ENCODE results near the gene KCNQ1.

The KCNQ1 gene

DNA sequence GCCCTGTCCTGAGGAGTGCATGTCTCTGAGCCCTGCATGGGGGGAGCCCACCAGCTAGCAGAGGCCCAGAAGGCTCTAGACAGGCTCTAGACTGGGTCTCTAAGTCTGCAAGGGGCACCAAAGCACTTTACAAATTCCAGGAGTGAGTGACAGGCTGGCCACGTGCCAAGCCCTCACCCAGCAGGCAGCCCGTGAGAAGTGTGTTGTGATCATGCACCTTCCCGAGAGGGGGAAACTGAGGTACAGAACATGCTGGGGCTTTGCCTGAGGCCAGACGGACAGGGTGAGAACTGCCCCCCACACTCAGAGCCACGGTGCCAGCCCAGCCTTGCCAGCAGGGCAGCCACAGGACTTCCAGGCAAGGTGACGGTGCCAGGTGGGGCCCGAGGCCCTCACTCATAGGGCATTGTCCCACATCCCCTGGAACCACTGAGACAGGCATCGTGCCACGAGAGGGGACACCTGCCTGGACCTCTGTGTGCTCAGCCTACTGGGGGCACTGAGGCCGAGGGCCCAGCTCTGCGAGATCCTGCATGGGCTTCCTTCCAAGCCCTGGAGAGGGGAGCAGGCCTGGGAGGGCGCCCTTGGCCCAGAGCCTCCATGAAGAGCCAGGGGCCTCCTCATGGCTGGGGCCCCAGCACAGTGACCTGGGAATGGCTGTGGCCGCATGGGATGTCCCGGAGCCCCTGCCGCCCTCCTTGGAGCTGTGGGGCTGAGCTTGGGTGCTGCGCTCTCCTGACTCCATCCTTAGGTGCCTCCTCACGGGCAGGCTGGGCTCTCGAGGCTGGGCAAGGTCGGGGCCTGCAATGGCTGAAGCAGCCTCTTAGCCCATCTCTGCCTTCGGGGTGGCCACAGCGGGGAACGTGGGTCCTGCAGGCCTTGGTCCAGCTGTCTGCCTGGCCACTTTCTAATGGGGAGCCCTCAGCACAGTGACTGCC is 133.5 kb downstream of the KCNQ1 start:
- DNase-seq (ENCODE audit: low read depth in 2 of 2), result no peak

DNA sequence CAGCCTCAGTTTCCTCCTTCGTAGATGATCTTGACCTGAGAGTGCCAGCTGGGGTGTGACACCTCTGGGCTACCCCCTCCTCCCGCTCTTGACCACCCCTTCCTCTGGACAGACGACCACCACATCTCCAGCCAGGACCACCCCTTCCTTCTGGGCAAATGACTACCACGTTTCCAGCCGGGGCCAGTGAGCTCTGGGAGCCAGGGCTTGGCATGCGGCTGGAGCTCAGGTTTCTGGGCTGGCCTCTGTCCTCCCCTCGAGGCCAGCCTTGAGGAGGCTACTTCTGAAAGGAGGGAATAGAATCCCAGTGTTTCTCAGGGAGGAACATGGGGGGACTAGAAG is 134.1 kb downstream of the KCNQ1 start:
- DNase-seq (ENCODE audit: low read depth in 2 of 2), result no peak

DNA sequence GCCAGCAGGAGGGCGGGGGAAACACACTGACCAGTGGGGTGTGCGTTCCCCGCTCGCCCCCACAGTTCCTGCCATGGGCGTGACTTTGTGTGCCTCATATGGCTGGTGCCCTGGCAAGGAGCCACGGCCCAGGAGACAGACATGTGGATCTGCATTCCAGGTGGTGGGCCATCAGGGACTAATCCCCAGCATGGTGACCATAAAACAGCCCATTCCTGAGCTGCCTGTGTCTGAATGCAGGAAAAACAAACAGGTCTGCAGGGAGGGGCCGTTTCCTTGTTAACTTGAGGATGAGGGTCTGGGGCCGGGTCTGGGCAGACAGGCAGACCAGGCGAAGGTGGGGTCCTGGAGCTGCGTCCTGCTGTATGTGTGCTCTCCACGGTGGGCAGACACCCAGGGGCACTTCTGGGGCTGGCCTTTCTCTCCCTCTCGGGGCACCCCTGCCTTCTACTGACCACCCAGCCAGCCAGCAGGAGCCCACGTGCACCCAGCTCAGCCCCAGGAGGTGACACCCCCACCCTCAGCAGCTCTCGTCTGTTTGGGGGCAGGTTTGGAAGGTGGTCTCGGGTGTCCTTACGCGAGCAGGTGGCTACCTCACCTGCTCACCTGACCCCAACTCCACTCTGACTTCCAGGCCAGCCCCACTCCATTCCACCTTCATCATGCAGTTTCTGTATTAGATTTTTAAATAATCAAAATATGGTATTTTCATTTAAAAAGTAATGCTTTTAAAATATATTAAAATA is 134.7 kb downstream of the KCNQ1 start:
- no peak for DNase-seq (ENCODE audit: low read depth in 2 of 2)

DNA sequence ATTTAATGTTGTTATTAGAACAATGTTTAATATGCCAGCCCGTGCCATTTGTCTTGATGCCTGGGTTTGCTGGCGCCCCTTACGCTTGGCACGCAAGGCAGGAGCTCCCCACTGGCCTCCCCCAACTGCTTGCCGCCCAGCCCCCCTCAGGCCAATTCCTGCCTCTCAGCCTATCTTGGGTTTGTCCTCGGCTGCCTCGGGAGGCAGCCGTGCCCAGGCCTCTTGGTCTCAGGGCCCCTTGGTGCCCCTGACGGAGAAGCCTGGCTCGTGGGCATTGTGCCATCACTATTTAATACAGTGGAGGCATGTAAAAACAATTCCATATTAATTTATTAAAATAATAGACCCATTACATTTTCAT is 135.2 kb downstream of the KCNQ1 start:
- DNase-seq (ENCODE audit: low read depth in 2 of 2), result no peak

DNA sequence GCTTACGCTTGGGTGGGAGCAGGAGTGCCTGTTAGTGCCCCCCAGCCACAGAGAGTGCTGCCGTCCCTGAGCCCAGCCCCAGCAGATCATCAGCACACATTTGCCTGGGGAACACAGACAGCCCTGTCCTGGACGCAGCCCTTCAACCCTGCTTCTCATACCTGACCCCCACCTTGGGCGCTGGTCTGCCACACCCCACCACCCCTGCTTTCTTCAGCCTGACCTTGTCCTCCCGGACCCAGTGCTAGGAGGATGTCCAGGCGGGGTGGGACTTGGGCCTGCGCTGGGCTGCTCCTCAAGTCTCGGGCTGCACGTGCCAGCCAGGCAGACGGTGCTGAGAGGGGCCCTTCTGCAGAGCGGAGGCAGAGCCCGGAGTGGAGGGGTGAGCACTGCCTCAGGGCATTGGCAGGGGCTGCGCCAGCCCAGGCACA is 135.8 kb downstream of the KCNQ1 start:
- no peak for DNase-seq (ENCODE audit: low read depth in 2 of 2)

DNA sequence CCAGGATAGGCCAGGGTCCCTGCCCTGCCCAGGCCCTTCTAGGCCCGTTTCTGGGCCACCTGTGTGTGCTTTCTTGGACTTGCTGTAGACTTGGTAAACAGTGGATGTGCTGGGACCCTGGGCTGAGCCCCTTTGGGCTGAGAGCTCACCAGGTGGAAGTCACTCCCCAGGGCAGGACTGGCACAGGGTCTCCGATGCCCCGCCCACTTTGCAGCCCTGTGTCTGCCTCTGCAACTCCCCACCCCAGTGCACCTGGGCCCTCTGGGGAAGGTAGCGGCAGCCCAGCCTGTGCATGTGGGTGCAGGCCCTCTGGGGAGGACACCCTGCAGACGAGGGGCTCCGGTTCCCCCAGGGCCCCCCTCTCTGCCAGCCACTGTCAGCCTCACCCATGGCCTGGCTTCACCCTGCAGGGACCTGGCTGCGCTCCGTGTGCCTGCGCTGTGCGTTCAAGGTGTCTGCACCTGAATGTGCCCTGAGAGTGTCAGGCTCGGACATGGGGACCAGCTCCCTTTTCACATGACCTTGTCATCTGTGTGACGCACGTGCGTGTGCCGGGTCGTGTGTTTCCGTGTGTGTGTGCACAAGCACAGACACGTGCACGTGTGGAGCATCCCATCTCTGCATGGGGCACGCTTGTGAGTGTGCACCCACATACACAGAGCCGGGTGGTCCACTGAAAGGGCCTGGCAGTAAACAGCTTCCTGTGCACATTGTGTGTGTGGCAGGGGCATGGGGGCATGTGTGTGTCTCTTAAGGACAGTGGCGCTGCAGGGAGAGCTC is 136.5 kb downstream of the KCNQ1 start:
- DNase-seq (ENCODE audit: low read depth in 2 of 2), result no peak

DNA sequence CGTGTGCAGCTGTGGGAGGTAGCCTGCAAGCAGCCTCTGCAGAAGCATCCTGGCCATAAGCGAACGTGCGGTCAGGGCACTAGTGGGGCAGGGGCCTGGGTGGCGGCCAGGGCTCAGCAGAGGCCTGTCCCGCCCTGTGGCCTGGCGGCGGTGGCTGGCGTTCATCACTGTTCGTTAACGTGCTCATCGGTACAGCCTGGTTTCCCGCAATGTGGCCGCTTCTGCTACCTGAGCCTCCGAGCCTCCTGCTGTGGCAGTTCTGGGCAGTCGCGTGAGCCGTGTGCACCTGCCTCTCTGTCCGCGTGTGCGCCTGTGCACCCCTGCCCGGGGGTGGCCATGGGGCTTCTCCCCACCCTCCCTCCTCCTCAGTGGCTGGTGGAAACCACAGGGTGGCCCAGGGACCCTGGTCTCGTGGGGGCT is 137.1 kb downstream of the KCNQ1 start:
- DNase-seq (ENCODE audit: low read depth in 2 of 2), result no peak

DNA sequence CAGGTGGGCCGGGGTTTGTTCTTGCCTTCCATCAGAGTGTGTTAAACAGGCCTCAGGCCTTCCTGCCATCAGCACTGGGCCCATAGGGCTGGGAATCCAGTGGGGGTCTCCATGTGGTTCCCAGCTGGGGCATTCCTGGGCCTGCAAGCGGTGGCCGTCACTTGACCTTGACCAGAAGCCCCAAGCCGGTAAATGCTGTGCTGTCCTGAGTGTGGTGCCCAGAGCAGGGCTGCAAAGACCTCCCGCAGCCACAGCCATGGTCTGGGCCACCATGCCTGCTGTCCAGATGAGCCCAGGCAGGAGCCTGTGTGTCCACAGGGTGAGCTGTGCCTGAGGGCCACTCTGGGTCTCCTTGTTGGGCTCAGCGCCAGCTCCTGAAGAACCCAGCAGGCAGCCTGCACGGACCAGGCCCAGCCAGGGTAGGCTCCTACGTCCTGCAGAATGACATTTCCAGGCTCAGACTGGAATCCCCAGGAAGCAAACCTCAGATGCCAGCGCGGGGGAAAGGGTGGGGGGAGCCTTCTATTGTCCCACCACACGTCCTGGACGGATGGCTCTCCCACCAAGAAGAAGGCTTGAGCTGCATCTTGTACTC is 137.6 kb downstream of the KCNQ1 start:
- no peak for DNase-seq (ENCODE audit: low read depth in 2 of 2)

DNA sequence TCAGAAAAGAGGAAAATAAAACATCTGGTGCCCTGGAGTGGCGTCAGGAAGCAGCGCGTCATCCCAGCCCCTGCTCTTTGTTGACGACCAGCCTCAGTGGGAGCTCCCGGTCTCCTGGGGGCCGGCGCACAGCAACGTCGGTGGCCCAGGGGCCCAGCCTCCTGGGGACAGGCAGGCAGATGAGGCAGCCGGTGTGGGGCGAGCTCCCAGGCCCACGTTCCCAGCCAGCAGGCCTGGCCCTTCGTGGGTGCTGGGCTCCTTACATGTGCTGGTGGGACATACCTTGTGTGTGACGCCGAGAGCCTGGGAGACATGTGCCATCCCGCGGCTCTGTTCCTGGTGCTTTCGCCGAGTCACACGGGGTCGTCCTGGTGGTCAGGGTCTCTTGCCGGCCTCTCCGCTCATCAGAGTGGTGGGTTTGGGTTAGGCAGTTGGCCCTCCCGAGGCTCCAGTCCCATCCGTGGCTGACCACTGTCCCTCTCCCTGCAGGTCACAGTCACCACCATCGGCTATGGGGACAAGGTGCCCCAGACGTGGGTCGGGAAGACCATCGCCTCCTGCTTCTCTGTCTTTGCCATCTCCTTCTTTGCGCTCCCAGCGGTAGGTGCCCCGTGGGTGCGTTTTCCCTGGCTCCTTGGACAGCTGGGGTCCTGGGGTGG is 138.3 kb downstream of the KCNQ1 start:
- DNase-seq (ENCODE audit: low read depth in 2 of 2), result no peak

DNA sequence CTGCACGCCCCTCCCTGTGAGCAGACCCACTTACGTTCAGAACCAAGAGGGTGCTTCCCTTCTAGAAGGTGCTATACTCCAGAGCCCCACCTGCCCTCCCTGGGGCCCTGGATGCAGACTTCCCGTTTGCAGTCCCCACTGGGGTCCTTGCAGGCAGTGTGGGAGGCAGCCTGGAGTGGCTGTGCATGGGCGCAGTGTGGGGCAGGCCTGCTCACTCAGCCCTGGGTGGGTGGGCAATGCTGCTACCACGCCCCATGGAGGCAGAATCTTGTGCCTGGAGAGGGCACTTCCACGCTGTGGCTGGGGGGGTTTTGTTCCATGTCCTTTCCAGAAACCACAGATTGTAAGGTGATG is 138.8 kb downstream of the KCNQ1 start:
- no peak for DNase-seq (ENCODE audit: low read depth in 2 of 2)

DNA sequence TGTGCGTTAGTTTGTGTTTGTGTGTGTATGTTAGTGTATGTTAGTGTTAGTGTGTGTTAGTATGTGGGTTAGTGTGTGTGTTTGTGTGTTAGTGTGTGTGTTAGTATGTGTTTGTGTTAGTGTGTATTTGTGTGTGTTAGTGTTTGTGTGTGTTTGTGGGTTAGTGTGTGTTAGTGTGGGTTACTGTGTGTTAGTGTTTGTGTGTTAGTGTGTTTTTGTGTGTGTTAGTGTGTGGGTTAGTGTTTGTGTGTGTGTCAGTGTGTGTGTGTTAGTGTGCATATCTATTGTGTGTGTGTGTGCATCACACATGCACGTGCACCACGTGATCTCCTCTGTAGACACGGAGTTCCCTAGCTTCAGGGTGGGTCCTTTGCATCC is 139.6 kb downstream of the KCNQ1 start:
- no peak for DNase-seq (ENCODE audit: low read depth in 2 of 2)

DNA sequence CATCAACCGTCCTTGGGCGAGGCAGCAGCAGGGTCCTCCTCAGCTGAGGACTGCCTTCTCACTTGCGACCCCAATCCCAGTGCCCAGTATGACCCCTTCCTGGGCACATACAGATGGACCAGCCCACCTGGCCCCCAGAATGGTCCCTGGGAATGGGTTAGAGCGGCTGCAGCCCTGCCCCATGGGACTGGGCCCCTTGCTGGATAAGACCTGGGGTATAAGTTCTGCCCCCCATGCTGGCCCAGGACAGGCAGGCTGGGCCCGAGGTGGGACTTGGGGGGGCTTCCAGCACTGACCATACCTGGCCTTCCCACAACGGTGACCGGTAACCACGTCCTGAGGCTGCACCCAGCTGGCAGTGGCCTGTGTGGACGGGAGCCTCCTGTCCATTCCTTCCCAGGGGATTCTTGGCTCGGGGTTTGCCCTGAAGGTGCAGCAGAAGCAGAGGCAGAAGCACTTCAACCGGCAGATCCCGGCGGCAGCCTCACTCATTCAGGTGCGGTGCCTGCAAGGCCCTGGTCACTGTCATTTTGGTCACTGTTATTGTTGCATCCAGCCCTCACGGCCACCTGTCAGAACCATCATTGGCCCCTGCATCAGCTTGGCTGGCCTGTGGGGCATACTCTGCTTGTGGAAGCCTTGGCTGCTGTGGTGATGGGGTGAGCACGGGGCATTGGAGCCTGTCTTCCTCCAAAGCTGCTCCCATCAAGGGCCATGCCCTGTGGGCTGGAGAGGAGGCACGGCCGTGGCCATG is 140.2 kb downstream of the KCNQ1 start:
- no peak for DNase-seq (ENCODE audit: low read depth in 2 of 2)

DNA sequence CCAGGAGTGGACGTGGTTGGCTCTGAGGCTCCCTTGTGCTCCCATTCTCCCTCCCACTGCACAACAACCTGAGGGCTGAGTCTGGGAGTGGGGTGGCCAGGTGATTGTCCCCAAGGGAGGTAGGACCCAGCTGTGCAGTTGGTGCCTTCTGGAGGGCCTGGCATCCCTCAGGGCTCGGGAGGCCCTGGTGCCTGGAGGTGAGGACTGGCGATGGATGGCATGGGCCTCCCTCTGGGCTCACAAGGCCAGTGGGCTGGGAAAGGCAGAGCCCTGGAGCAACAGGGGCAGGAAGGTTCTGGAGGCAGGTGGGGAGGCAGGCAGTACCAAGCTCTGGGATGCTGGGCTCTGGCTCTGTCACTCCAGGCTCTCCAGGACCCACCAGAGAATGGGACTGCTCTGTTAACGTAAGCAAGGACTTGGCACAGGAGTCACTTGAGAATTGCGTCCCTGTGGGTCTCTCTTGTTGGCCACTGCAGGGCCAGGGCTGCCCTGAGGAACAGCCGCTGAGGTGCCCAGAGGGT is 140.8 kb downstream of the KCNQ1 start:
- no peak for DNase-seq (ENCODE audit: low read depth in 2 of 2)

DNA sequence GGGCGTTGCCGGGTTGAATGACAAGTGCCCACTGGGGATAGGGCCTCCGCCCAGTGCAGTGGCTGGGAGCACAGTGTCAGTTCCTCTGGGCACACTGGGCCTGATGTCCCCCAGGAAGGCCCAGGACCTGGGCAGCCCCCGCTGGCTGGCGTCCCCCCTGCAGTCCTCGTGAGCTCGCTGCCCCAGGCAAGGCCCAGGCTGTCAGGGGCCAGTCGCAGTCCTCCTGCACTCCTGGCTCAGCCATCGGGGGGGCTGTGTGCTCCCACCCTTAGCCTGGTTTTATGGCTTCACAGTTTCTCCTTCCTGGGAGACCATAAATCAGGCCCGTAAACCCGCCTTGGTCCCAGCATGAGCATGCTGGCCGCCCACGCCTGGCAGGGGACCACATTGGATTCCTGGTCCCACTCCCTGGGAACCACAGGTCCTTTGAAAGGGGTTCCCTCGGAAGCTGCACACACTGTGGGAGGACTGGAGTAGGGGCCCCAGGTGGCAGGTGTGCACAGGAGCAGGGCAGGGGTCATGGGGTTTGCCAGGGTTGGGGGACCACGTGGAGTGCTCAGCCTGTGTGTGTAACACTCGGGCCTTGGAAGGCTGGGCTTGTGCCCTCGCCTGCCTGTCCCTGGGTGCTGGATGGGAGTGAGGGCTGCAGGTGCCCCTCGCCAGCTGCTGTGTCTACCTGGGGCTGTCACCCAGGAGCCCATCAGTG is 141.4 kb downstream of the KCNQ1 start:
- no peak for DNase-seq (ENCODE audit: low read depth in 2 of 2)

DNA sequence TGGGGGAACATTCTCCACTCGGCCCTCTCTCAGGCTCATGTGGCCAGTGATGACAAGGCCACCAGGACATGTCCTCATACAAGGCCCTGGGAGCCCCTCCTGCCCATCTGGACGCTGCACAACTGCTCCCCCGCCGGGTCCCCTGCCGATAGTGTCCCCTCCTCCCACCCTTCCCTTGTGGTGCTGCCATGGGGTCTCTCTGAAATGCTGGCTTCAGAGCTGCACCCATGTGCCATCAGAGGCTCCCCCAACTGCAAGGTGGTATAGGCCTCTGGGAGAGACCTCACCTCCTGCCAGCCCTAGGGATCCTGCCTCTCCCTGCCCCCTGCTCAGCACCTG is 142.0 kb downstream of the KCNQ1 start:
- DNase-seq (ENCODE audit: low read depth in 2 of 2), result no peak

DNA sequence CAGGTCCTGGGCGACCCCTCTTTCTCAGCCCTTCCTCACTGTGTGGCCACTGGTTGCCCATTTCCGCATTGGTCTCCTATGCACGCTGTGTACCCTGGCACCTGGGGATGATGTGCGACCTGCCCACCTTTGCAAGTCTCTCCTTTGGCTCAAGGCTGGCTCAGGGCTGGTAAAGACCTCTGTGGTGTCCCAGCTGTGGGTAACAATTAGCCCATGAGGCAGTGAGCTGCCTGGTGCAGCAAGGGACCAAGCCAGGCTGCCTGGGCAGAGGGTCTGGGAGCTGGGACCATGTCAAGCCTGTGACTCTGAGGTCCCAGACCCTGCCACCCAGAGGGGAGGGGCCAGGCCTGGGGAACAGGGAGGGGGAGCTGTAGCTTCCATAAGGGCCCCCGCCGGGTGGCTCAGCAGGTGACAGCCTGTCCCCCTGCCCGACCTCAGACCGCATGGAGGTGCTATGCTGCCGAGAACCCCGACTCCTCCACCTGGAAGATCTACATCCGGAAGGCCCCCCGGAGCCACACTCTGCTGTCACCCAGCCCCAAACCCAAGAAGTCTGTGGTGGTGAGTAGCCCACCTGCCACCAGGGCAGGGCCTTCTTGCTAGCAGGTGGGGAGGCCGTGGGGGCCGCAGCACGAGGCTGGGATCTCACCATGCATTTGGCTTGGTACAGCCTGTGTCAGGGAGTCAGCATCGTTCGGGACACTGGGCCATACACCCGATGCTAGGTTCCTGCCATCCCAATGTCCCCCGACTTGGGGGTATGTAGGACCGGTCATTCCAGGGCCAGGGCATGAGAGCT is 142.5 kb downstream of the KCNQ1 start:
- DNase-seq (ENCODE audit: low read depth in 2 of 2), result no peak

DNA sequence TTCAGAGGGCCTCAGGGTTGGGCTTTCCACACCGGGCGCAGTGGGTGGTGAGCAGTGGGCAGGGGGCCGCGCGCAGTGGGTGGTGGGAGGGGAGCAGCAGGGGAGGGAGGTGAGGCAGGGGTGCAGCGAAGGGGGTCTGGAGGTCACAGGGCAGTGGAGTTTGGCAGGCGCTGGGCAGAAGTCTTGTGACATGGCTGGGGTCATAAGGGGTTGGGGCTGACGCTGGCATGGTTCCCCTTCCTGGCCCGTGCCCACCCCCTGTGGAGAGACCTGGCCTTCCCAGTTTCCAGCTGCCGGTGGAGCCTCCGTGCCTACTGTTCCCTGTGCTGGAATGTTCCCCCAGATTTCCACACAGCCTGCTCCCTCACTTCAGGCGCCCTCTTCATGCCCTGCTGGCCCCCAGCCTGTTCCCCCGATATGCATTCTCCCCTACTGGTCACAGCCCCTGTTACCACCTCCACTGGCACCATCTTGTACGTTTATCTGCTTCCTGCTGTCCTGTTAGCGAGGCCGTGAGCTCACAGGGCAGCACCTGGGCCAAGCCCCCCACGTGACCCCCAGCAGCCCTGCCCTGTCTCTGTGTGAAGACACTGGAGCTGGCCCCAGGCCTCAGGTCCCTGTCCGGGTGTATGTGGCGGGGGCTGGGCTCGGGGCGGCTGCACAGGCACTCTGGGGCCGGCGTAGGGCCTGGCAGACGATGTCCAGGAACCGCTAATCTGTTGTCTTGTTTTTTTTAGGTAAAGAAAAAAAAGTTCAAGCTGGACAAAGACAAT is 143.4 kb downstream of the KCNQ1 start:
- no peak for DNase-seq (ENCODE audit: low read depth in 2 of 2)

DNA sequence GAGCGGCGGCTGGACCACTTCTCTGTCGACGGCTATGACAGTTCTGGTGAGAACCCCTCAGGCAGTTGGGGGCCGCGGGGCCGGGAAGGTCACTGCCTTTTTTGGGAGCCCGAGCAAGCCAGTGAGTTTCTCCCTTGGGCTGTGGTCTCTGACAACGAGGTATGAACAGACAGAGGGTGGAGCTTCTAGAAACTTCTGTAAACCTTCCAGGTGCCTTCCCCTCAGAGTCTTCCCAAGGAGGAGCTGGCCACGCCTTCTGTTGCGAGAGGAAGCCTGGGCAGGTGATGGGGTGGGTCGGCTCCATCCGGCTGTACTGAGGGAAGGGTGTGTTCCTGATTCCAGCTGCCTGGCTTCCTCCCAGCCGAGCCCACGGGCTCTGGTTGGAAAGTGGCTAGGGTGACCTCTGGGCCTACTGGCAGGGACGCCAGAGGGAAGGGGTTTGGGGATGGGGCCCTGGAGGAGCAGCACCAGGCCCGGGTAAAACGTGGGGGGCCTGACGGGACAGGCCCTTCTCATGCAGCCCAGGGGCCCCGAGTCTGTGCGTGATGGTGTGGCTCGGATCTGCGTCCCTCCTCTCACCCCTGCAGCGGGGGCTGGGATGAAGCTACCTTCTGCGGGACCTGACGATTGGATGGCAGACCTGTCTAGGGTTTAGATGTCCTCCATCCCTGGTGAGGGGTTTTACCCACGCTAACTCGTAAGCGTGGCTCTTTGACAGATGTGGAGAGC is 144.2 kb downstream of the KCNQ1 start:
- DNase-seq (ENCODE audit: low read depth in 2 of 2), result no peak

All from fibroblast of skin of left quadriceps (primary cell).